ENCODE results near the gene LPP.

LPP gene

GRCh38 chr3:188168186-188168585 lies 14.2 kb downstream of the LPP start:
- H3K36me3 ChIP-seq (ENCODE audit: insufficient read depth, low read length): no peaks in the 10 kb centered on the region
- no peak overlapping the region for H3K4me2 ChIP-seq (ENCODE audit: low read length)
- H3K4me1 ChIP-seq (ENCODE audit: insufficient read depth, low read length, severe bottlenecking): peaks cover 32% of the 10 kb centered on the region
- no peak overlapping the region for H2AFZ ChIP-seq (ENCODE audit: low read length)
- TF ChIP-seq CTCF (IDR thresholded peaks at IDR 0.05; ENCODE audit: low read length) (no peak), EZH2 (IDR thresholded peaks at IDR 0.05; ENCODE audit: borderline replicate concordance, low read length) (no peak)
- no peaks in the 10 kb centered on the region for H4K20me1 ChIP-seq (ENCODE audit: insufficient read depth, low read length)
- no peaks in the 10 kb centered on the region for H3K9me2 ChIP-seq (ENCODE audit: low read depth, low read length)
- H3K27ac ChIP-seq (ENCODE audit: low read depth, low read length, poor library complexity, severe bottlenecking): no peak overlapping the region
- H3K27me3 ChIP-seq (ENCODE audit: insufficient read depth, low read length): no peaks in the 10 kb centered on the region
- no peaks in the 10 kb centered on the region for H3F3A ChIP-seq (ENCODE audit: insufficient read depth, low read length)
- H3K4me3 ChIP-seq (ENCODE audit: low read depth, low read length, poor library complexity, severe bottlenecking): no peak overlapping the region
- no peak overlapping the region for H3K9ac ChIP-seq (ENCODE audit: low read length)
- no peaks in the 10 kb centered on the region for H3K9me3 ChIP-seq (ENCODE audit: low read length)
- no peaks in the 10 kb centered on the region for H3K79me2 ChIP-seq (ENCODE audit: insufficient read depth, low read length)

- Histone ChIP-seq H3K27ac (ENCODE audit: low read depth, low read length, poor library complexity, severe bottlenecking) (no peak overlapping the region), H3F3A (ENCODE audit: insufficient read depth, low read length) (no peaks in the 10 kb centered on the region), H2AFZ (ENCODE audit: low read length) (no peak overlapping the region), H3K36me3 (ENCODE audit: insufficient read depth, low read length) (no peaks in the 10 kb centered on the region), H3K4me2 (ENCODE audit: low read length) (no peak overlapping the region), H3K4me3 (ENCODE audit: low read depth, low read length, poor library complexity, severe bottlenecking) (no peak overlapping the region), H3K9me3 (ENCODE audit: low read length) (no peaks in the 10 kb centered on the region), H3K9me2 (ENCODE audit: low read depth, low read length) (no peaks in the 10 kb centered on the region), H3K27me3 (ENCODE audit: insufficient read depth, low read length) (no peaks in the 10 kb centered on the region), H3K79me2 (ENCODE audit: insufficient read depth, low read length) (no peaks in the 10 kb centered on the region), H4K20me1 (ENCODE audit: insufficient read depth, low read length) (no peaks in the 10 kb centered on the region), H3K9ac (ENCODE audit: low read length) (no peak overlapping the region), H3K4me1 (ENCODE audit: insufficient read depth, low read length, severe bottlenecking) (peaks cover 32% of the 10 kb centered on the region)
- no peak for TF ChIP-seq EZH2 (IDR thresholded peaks at IDR 0.05; ENCODE audit: borderline replicate concordance, low read length)
- no peak for TF ChIP-seq CTCF (IDR thresholded peaks at IDR 0.05; ENCODE audit: low read length)
Observed at GRCh38 chr3:188168648-188169047, 14.7 kb downstream of the LPP start.

- TF ChIP-seq EZH2 (IDR thresholded peaks at IDR 0.05; ENCODE audit: borderline replicate concordance, low read length) (no peak), CTCF (IDR thresholded peaks at IDR 0.05; ENCODE audit: low read length) (no peak)
- Histone ChIP-seq H4K20me1 (ENCODE audit: insufficient read depth, low read length) (no peaks in the 10 kb centered on the region), H3K79me2 (ENCODE audit: insufficient read depth, low read length) (no peaks in the 10 kb centered on the region), H3K9ac (ENCODE audit: low read length) (no peak overlapping the region), H2AFZ (ENCODE audit: low read length) (no peak overlapping the region), H3K36me3 (ENCODE audit: insufficient read depth, low read length) (no peaks in the 10 kb centered on the region), H3K4me3 (ENCODE audit: low read depth, low read length, poor library complexity, severe bottlenecking) (no peak overlapping the region), H3K9me3 (ENCODE audit: low read length) (no peaks in the 10 kb centered on the region), H3K27ac (ENCODE audit: low read depth, low read length, poor library complexity, severe bottlenecking) (no peak overlapping the region), H3K9me2 (ENCODE audit: low read depth, low read length) (no peaks in the 10 kb centered on the region), H3K4me2 (ENCODE audit: low read length) (no peak overlapping the region), H3K27me3 (ENCODE audit: insufficient read depth, low read length) (no peaks in the 10 kb centered on the region), H3K4me1 (ENCODE audit: insufficient read depth, low read length, severe bottlenecking) (peaks cover 36% of the 10 kb centered on the region), H3F3A (ENCODE audit: insufficient read depth, low read length) (no peaks in the 10 kb centered on the region)
Observed at GRCh38 chr3:188169830-188170455, 16.0 kb downstream of the LPP start.
